Right atrium auricular region (tissue), 2 donors: ENCODE data around the gene NDUFA13. TPM values are rescaled to one million over a fixed set of nuclear protein-coding genes. Genes with fewer than 3 reads are reported as not detected.

Experiments used
- DNase-seq: peaks from one replicate; pipeline ENCODE4 v3.0.0-alpha.2; 2019; ENCODE audit warnings: low spot score
- H3K27ac ChIP-seq, 2 donors: fragments of 200-600 bp; sonication (generic); 1 replicate in 1 of 2; 2 replicates in 1 of 2; pipeline ENCODE4 v1.5.1; 2016 to 2019
- H3K27me3 ChIP-seq, 2 donors: fragments of 200-600 bp; sonication (generic); one replicate each; pipeline versions ENCODE4 v1.5.1 to v1.6.0; 2017 to 2019
- H3K36me3 ChIP-seq: fragments of 200-600 bp; sonication (generic); one replicate; pipeline ENCODE4 v1.5.1; 2016
- H3K4me1 ChIP-seq, 2 donors: fragments of 200-600 bp; sonication (generic); one replicate each; pipeline versions ENCODE4 v1.5.1 to v1.6.0; 2017 to 2019
- H3K4me3 ChIP-seq, 2 donors: fragments of 200-600 bp; sonication (generic); 1 replicate in 1 of 2; 2 replicates in 1 of 2; pipeline ENCODE4 v1.5.1; 2017 to 2019; ENCODE audit warnings: mild to moderate bottlenecking in 1 of 2, moderate library complexity in 1 of 2
- H3K9me3 ChIP-seq, 2 donors: fragments of 200-600 bp; sonication (generic); one replicate each; pipeline ENCODE4 v1.5.1; 2019
- total RNA-seq, 2 donors: library from RNA; depleted of rRNA; stranded (reverse); fragments of >200 nt; gene quantifications; one replicate each; pipeline ENCODE4 v1.1.0, GENCODE V29; 2016
- TF ChIP-seq, protein P1 (sequence below), 2 donors: fragments of 200-600 bp; sonication (generic); IDR thresholded peaks; one replicate each; pipeline ENCODE4 v1.5.1; 2019; ENCODE audit warnings: antibody characterized with exemption in 2 of 2

NDUFA13 gene
- total RNA-seq, 2 donors from 2014 or later: 59.3 to 198 TPM

DNA sequence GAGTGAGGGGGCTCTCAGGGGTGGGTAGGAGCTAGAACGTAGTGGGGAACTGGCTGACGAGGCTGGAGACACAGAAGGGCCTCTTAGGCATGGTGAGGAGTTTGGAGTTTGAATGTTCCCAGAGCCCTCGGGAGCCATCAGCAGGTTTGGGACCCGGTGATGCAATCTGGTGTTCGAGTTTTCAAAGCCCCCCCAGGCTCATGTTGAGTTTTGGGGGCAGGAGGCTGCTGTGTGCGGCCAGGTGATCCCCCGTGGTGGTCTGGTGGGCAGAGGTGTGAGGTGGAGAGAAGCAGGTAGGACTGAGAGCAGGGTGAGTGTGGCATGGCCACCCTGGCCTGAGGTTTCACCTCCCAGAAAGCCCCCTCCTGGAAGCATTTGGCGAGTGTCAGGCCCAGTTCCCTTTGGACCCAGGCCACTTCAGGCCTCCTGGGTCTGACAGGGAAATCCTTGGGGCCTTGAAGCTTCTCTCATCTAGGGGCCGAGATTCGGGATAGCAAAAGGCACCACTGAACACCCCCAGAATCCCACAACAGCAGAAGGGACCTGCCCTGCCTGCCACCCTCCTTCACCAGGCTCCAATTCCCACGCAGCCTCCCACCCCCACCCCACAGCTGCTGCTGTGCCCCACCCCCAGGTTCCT is 13.9 kb downstream of the NDUFA13 start:
- H3K27me3 ChIP-seq: no peaks in the 10 kb centered on the region
- H3K36me3 ChIP-seq: peaks cover 25% of the 10 kb centered on the region
- DNase-seq: no peak
- no peak overlapping the region for H3K4me3 ChIP-seq
- H3K27ac ChIP-seq: no peak overlapping the region
- no peaks in the 10 kb centered on the region for H3K9me3 ChIP-seq
- TF ChIP-seq, protein P1, sequence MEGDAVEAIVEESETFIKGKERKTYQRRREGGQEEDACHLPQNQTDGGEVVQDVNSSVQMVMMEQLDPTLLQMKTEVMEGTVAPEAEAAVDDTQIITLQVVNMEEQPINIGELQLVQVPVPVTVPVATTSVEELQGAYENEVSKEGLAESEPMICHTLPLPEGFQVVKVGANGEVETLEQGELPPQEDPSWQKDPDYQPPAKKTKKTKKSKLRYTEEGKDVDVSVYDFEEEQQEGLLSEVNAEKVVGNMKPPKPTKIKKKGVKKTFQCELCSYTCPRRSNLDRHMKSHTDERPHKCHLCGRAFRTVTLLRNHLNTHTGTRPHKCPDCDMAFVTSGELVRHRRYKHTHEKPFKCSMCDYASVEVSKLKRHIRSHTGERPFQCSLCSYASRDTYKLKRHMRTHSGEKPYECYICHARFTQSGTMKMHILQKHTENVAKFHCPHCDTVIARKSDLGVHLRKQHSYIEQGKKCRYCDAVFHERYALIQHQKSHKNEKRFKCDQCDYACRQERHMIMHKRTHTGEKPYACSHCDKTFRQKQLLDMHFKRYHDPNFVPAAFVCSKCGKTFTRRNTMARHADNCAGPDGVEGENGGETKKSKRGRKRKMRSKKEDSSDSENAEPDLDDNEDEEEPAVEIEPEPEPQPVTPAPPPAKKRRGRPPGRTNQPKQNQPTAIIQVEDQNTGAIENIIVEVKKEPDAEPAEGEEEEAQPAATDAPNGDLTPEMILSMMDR (IDR thresholded peaks at IDR 0.05): no peak
- peaks cover 0 to 39% of the 10 kb centered on the region in 2 donors for H3K4me1 ChIP-seq

GRCh38 chr19:19530423-19530804 is 14.4 kb downstream of the NDUFA13 start:
- H3K27ac ChIP-seq: no peak overlapping the region
- no peak for DNase-seq
- TF ChIP-seq, protein P1 (IDR thresholded peaks at IDR 0.05): no peak
- H3K4me1 ChIP-seq: peaks cover 0 to 38% of the 10 kb centered on the region in 2 donors
- no peak overlapping the region for H3K4me3 ChIP-seq
- no peaks in the 10 kb centered on the region for H3K9me3 ChIP-seq
- peaks cover 25% of the 10 kb centered on the region for H3K36me3 ChIP-seq
- no peaks in the 10 kb centered on the region for H3K27me3 ChIP-seq

GRCh38 chr19:19530889-19531288 is 14.9 kb downstream of the NDUFA13 start:
- TF ChIP-seq, protein P1 (IDR thresholded peaks at IDR 0.05): no peak
- H3K9me3 ChIP-seq: no peaks in the 10 kb centered on the region
- DNase-seq: no peak

GRCh38 chr19:19531951-19532805 is 16.2 kb downstream of the NDUFA13 start:
- Histone ChIP-seq H3K27me3 (no peaks in the 10 kb centered on the region), H3K27ac (no peak overlapping the region), H3K9me3 (no peaks in the 10 kb centered on the region), H3K36me3 (peaks cover 13% of the 10 kb centered on the region), H3K4me1 (peaks cover 0 to 22% of the 10 kb centered on the region in 2 donors), H3K4me3 (no peak overlapping the region)
- DNase-seq: peak; percentile 78
- TF ChIP-seq, protein P1 (IDR thresholded peaks at IDR 0.05): peak; percentile 94 to 99

More at GRCh38 chr19:19530889-19531288, 14.9 kb downstream of the NDUFA13 start:
- Histone ChIP-seq H3K4me1 (peaks cover 0 to 33% of the 10 kb centered on the region in 2 donors), H3K4me3 (no peak overlapping the region), H3K27ac (no peak overlapping the region), H3K27me3 (no peaks in the 10 kb centered on the region), H3K36me3 (peaks cover 24% of the 10 kb centered on the region)

- no peak overlapping the region for H3K4me3 ChIP-seq
- H3K27ac ChIP-seq: no peak overlapping the region
- H3K4me1 ChIP-seq: peaks cover 0 to 31% of the 10 kb centered on the region in 2 donors
- H3K27me3 ChIP-seq: no peaks in the 10 kb centered on the region
- H3K9me3 ChIP-seq: no peaks in the 10 kb centered on the region
- peaks cover 4% of the 10 kb centered on the region for H3K36me3 ChIP-seq
- TF ChIP-seq, protein P1 (IDR thresholded peaks at IDR 0.05): no peak
- DNase-seq: no peak
Observed at GRCh38 chr19:19532806-19533701, 17.0 kb downstream of the NDUFA13 start.
